Body of pancreas (tissue), 4 donors: ENCODE data around the gene DCXR. TPM values are rescaled to one million over a fixed set of nuclear protein-coding genes. Genes with fewer than 3 reads are reported as not detected.

ENCODE experiments used
- ATAC-seq: fragments of 150-250 bp; one replicate; pipeline ENCODE4 v1.9.1; 2016
- DNase-seq, 4 donors: peaks; one replicate each; pipeline ENCODE4 v3.0.0-alpha.2; 2019
- H3K27ac ChIP-seq, 4 donors: fragments of 200-600 bp; sonication (generic); 1 replicate in 3 of 4; 2 replicates in 1 of 4; pipeline versions ENCODE4 v1.5.1 to v1.6.1; 2016 to 2019; ENCODE audit warnings: mild to moderate bottlenecking in 1 of 4, mixed read lengths in 1 of 4, moderate library complexity in 1 of 4
- H3K27me3 ChIP-seq, 2 donors: fragments of 200-600 bp; sonication (generic); one replicate each; pipeline ENCODE4 v1.6.0; 2016; ENCODE audit warnings: mild to moderate bottlenecking in 1 of 2
- H3K36me3 ChIP-seq, 2 donors: fragments of 200-600 bp; sonication (generic); replicated peaks in 1 of 2; 2 replicates each; pipeline ENCODE4 v1.5.1; 2016; ENCODE audit warnings: low read depth in 2 of 2; ENCODE audit not compliant: insufficient read depth in 1 of 2
- H3K4me1 ChIP-seq: fragments of 200-600 bp; sonication (generic); one replicate; pipeline ENCODE4 v1.6.0; 2016
- H3K4me3 ChIP-seq, 2 donors: fragments of 200-600 bp; sonication (generic); 1 replicate in 1 of 2; 2 replicates in 1 of 2; pipeline ENCODE4 v1.5.1; 2016 to 2019
- H3K9me3 ChIP-seq, 3 donors: fragments of 200-600 bp; sonication (generic); 1 replicate in 2 of 3; 2 replicates in 1 of 3; pipeline ENCODE4 v1.5.1; 2016
- POLR2A ChIP-seq, 3 donors: fragments of 450-650 bp; IDR thresholded peaks; one replicate each; pipeline ENCODE4 v1.6.1; 2016; ENCODE audit warnings: antibody characterized with exemption in 3 of 3, mild to moderate bottlenecking in 2 of 3
- WGBS, 2 donors: methylation state at CpG; one replicate each; pipeline ENCODE4 v1.1.5; 2017; 5-methylcytosine and 5-hydroxymethylcytosine counted together
- intact Hi-C: fragments of 100-400 bp; cut with DNase I; formaldehyde crosslinking; loops from one replicate; pipeline ENCODE4 v1.15.1; 2023
- total RNA-seq, 2 donors: library from RNA; depleted of rRNA; stranded (reverse); fragments of >200 nt; gene quantifications; one replicate each; pipeline ENCODE4 v1.1.0, GENCODE V29; 2016
- TF ChIP-seq, protein P1 (sequence below), 7 experiments: fragments of 450-650 bp in 4 of 7; fragments of 200-600 bp in 3 of 7; sonication (generic) in 3 of 7; IDR thresholded peaks; one replicate each; pipeline ENCODE4 v1.5.1; 2016 to 2019; ENCODE audit warnings: antibody characterized with exemption in 7 of 7

Gene DCXR
- total RNA-seq, 2 donors from 2014 or later = 82.2 to 205 TPM

DNA sequence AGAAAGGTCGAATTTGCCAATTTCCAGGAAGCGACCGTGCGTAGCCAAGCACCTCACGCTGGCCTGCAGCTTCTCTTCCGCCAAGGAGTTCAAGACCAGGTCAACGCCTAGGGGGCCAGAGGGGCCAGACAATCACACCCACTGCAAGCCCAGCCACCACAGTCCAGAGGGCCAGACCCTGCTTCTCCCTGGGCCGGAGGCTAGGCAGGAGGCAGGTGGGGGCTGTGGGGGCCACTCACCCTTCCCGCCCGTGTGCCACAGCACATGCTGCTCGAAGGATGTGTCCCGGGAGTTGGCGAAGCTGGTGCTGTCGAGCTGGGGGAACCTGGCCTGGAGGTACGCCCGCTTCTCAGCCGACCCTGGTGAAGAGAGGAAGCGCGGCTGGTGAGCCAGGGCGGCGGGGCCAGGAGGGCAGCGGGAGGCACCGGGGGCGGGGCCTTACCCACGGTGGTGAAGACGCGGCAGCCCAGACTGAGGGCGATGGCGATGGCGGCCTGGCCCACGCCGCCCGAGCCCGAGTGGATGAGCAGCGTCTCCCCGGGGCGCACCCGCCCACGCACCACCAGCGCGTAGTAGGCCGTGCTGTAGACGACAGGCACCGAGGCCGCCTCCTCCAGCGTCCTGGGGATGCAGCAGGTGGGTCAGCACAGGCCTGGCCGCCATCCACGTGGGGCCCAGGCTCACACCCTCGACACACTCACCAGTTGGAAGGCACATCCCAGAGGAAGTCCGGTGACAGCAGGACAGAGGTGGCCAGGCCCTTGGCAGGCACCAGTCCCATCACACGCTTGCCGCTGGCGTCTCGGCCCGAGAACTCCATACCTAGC is 46.2 kb upstream of the DCXR start:
- Histone ChIP-seq H3K36me3 (peaks cover 18 to 52% of the 10 kb centered on the region in 2 donors), H3K4me1 (no peaks in the 10 kb centered on the region), H3K9me3 (no peaks in the 10 kb centered on the region), H3K27ac (no peak overlapping the region), H3K27me3 (no peaks in the 10 kb centered on the region), H3K4me3 (no peak overlapping the region)
- DNase-seq = no peak
- no peak for TF ChIP-seq POLR2A (IDR thresholded peaks at IDR 0.05)
- TF ChIP-seq, protein P1, sequence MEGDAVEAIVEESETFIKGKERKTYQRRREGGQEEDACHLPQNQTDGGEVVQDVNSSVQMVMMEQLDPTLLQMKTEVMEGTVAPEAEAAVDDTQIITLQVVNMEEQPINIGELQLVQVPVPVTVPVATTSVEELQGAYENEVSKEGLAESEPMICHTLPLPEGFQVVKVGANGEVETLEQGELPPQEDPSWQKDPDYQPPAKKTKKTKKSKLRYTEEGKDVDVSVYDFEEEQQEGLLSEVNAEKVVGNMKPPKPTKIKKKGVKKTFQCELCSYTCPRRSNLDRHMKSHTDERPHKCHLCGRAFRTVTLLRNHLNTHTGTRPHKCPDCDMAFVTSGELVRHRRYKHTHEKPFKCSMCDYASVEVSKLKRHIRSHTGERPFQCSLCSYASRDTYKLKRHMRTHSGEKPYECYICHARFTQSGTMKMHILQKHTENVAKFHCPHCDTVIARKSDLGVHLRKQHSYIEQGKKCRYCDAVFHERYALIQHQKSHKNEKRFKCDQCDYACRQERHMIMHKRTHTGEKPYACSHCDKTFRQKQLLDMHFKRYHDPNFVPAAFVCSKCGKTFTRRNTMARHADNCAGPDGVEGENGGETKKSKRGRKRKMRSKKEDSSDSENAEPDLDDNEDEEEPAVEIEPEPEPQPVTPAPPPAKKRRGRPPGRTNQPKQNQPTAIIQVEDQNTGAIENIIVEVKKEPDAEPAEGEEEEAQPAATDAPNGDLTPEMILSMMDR (IDR thresholded peaks at IDR 0.05) = no peak
- intact Hi-C loops = no loop called here
- 93 to 95% methylated on average over 34 to 43 of the region's 55 CpGs for WGBS, 2 donors
- ATAC-seq = no peak

DNA sequence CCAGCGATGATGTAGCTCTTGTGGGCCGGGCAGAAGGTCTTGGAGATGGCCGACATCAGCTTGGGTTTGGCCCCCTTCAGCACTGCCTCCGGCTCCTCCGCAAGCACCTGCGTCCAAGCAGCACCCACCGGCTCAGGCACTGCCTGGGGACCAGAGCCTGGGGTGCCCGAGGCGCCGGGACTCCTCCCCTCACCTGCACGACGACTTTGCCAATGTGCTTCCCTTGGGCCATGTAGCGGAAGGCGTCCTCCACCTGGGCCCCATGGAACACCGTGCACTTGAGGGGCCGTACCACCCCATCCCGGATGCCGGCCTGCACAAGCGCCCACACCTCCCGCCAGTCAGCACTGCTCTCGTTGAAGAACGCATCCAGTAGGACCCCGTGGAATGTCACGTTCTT is 45.5 kb upstream of the DCXR start:
- Histone ChIP-seq H3K4me1 (no peaks in the 10 kb centered on the region), H3K4me3 (no peak overlapping the region), H3K36me3 (peaks cover 12 to 46% of the 10 kb centered on the region in 2 donors), H3K9me3 (no peaks in the 10 kb centered on the region), H3K27ac (no peak overlapping the region), H3K27me3 (no peaks in the 10 kb centered on the region)
- DNase-seq (no peak), ATAC-seq (no peak)
- TF ChIP-seq, protein P1 (IDR thresholded peaks at IDR 0.05) = no peak
- no peak for TF ChIP-seq POLR2A (IDR thresholded peaks at IDR 0.05)
- intact Hi-C loops = no loop called here
- 80 to 95% methylated on average over 3 to 24 of the region's 24 CpGs for WGBS, 2 donors

DNA sequence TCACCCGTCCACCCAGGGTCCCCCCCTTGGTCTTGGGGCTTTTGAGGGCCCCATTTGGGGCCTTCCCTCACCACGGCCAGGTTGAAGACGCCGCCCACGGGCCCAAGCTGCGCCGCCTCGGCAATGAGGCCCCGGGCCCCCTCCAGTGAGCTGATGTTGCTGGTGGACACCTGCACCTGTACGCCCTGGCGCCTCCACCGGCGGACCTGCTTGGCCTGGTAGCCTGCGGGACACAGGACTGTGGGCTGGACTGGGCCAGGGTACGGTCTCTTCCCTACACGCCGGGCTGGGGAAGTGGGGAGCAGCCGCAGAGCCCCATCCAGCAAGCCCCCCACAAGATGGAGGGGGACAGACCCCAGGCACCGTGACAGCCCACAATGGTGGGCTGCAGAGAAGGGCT is 45.0 kb upstream of the DCXR start:
- ATAC-seq = no peak
- TF ChIP-seq, protein P1 (IDR thresholded peaks at IDR 0.05) = no peak
- TF ChIP-seq POLR2A (IDR thresholded peaks at IDR 0.05) = no peak

DNA sequence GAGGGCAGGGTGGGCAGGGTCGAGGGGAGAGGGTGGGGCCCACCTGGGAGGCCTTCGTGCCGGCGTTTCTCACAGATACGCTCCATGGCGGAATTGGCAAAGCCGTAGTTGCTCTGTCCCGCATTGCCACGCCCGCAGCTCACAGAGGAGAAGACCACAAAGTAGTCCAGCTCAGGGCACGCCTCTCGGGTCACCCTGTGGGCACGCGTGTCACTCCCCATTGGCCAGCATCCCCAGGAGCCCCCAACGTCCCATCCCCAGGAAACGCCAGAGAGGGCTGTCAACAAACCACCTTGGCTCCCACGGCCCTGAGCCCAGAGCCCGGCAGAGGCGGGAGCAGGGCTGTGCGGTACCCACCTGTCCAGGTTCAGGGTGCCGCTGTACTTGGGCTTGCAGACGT is 44.5 kb upstream of the DCXR start:
- TF ChIP-seq, protein P1 (IDR thresholded peaks at IDR 0.05) = no peak
- TF ChIP-seq POLR2A (IDR thresholded peaks at IDR 0.05) = no peak
- DNase-seq (no peak), ATAC-seq (no peak)
- no peaks in the 10 kb centered on the region for H3K4me1 ChIP-seq
- H3K36me3 ChIP-seq = peaks cover 12 to 36% of the 10 kb centered on the region in 2 donors
- intact Hi-C loops = no loop called here
- no peak overlapping the region for H3K4me3 ChIP-seq
- no peaks in the 10 kb centered on the region for H3K9me3 ChIP-seq
- H3K27ac ChIP-seq = no peak overlapping the region
- H3K27me3 ChIP-seq = no peaks in the 10 kb centered on the region
- WGBS, 2 donors = 86% methylated on average over 21 of the region's 22 CpGs; no CpG with 5 or more reads in 1 of the 2 donors

More for the DNA sequence above, 45.0 kb upstream of the DCXR start:
- no peak for DNase-seq
- no peak overlapping the region for H3K4me3 ChIP-seq
- H3K27ac ChIP-seq = no peak overlapping the region
- no peaks in the 10 kb centered on the region for H3K27me3 ChIP-seq
- intact Hi-C loops = no loop called here
- WGBS, 2 donors = 92% methylated on average over 17 of the region's 19 CpGs; no CpG with 5 or more reads in 1 of the 2 donors
- H3K4me1 ChIP-seq = no peaks in the 10 kb centered on the region
- peaks cover 12 to 41% of the 10 kb centered on the region in 2 donors for H3K36me3 ChIP-seq
- H3K9me3 ChIP-seq = no peaks in the 10 kb centered on the region
